GM21423 (cell line): ENCODE results near the gene VEZT.
A peak's percentile ranks its signal among the peaks of the same experiment; 100 is the strongest.
"Not testable (repeated sequence)": the region's sequence is repeated elsewhere in the genome, so short reads cannot be mapped to it uniquely, and the experiment has no call there.

Source experiments
- ATAC-seq: cut with Tn5 transposase; IDR thresholded peaks from one replicate; pipeline ENCODE4 v1.9.1; 2021; ENCODE audit warnings: mild to moderate bottlenecking, moderate library complexity; ENCODE audit not compliant: unreplicated experiment

The VEZT gene, protein sequence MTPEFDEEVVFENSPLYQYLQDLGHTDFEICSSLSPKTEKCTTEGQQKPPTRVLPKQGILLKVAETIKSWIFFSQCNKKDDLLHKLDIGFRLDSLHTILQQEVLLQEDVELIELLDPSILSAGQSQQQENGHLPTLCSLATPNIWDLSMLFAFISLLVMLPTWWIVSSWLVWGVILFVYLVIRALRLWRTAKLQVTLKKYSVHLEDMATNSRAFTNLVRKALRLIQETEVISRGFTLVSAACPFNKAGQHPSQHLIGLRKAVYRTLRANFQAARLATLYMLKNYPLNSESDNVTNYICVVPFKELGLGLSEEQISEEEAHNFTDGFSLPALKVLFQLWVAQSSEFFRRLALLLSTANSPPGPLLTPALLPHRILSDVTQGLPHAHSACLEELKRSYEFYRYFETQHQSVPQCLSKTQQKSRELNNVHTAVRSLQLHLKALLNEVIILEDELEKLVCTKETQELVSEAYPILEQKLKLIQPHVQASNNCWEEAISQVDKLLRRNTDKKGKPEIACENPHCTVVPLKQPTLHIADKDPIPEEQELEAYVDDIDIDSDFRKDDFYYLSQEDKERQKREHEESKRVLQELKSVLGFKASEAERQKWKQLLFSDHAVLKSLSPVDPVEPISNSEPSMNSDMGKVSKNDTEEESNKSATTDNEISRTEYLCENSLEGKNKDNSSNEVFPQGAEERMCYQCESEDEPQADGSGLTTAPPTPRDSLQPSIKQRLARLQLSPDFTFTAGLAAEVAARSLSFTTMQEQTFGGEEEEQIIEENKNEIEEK

DNA sequence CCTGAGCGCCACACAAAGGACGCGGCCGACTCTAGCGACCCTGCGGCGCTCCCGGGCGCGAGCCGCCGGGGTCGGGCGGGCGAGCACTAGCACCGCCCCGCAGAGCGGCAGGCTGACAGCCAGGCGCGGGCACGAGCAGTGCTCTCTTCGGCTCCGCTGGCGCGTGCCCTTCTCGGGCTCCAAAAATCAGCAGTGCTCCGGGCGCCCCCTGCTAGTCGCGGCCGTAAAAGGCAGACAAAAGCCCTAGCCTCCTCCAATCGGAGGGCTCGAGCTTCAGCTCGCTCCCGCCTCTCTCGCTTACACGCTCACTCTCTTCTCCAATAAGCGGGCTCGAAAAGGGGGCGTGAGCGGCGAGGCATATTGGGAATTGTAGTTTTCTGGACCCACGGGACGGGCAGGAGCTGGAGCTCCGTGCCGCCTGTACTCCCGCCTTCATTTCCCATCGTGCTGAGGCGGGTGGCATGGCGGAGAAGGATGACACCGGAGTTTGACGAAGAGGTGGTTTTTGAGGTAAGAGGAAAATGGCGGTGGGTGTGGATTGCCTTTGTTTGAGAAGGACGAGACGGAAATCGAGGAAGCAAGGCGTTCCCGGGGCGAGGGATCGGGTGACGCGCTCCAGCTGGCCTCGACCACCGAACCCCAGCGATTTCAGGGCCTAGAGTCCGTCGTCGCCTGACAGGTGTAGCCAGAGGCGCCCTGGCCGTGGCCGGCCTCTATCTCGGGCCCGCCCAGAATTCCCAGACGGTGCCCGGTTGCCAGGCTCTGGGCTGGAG, at the start of gene VEZT, which contains the start of gene FGD6:
VEZT (plus strand) TSS at position 431 of the 773 bp plus-strand sequence; CDS start at position 475, 44 bp downstream.
FGD6 (minus strand) TSS at position 91 of the 773 bp plus-strand sequence. CDS start 227 bp downstream, outside the sequence.
- peak; percentile 93 for ATAC-seq

DNA sequence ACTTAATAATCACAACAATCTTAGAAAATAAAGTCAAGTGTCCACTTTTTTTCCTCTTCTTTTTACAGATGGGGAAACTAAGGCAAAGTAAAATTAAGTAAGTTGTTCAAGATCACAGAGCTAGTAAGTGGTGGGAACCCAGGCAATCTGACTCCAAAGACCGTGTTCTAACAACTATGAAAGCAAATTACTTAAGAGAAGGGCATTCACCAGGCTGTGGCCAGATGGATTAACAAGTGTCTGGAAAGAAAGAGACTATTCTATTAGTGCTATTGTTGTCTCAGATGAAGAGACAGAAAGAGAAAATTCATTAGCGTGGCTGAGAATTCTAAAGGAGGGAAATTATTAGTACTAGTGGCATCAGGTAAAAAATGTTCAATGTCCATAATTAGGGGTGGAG, 48.9 kb upstream of the VEZT start:
- ATAC-seq, result no peak

DNA sequence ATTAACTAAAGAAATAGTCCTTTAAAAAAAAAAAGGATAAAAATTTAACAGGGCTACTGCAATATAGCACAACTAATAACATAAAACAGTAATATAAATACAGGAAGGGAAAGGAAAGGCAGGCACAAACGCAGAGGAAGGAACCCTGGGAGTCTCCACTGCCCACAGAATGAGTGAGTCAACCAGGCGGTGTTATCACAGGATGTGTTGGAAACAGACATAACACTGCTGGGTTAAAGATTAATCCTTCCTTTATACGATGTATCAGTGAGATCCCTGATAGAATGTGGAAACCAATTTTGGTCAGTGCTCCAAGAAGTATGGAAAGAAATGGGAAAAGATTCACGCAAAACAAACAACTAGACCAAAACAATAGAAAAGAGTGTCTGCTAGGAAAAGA, 48.2 kb upstream of the VEZT start:
- ATAC-seq, result no peak

DNA sequence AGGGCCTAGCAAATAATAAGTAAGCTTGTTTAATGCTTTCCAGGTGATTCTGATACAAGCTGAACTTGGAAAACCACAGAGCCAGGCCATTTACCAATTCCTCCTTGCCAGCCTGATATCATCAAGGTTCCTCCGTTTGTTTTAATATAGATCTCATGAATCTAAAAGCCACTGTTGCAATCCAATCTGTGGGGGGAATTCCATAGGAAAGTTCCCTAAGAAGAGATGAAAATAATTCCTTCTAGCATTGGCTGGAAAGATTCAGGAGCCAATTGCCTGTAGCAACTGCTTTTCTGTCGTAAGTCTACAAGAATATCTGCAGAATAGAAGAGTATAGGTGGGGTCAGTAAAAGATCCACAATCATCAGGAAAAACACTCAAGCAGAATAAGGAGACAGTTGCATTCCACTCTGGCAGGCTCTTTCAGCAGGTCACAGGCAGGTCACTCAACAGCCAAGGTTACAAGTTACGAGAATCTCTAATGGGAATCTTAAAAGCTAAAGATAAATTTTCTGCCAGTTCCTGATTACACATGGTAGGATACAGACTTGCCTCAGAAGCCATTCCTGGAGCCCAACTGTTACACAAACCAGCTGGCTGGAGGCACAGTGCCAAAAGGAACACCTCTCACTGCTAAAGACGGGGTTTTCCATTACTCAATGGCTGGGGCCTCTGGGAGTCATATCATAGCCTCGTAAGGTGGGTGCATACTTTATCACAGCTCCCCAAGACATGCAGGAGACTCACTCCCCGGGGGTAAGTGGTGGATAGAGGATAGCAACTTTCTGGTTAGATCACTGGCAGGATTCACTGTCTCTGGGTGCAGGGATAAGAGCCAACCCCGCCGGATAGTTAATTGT, 44.0 kb upstream of the VEZT start:
- ATAC-seq, result no peak

DNA sequence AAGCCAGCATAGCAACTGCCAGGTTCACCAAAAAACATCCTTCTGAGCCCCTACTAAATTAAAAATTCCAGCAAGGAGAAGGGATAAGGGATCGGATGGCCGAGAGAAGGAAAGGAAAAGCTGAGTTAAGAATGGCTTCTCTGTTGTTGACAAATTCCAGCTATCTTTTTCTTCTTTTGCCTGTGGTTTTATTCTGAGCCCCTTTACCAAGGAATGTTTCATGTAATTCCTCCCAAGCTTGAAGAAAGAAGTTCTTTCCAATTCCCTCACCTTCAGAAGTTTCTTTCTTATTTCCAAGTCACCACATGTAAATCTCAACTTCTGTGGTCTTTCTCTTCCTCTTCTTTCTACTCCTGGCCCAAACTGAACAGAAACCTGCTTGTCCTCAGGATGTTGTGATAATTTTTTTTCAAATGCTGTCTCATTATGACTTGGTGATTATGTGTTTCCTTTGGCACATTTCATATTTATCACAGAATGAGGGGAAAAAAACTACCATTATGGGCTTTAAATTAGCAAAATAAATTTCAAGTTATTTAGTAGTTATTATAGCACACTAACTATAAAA, 40.3 kb upstream of the VEZT start:
- ATAC-seq, result no peak

DNA sequence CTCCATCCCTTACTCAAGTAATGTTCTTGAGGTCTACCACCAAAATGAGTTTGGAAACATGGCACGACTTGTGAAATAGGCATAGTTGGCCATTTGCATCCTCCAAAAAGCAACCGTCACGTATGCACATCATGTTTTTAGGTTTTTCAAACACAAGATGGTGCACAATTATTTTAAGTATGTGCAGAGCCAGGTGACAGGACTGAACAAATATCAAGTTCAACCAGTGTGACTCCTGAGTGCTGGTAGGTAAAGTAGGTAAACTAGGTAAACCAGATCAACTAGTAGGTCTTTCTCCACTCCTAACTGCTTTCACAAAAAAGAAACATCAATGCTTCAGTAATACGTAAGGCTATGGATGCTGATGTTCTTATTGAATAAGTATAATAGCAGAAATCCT, 39.5 kb upstream of the VEZT start:
- no peak for ATAC-seq

DNA sequence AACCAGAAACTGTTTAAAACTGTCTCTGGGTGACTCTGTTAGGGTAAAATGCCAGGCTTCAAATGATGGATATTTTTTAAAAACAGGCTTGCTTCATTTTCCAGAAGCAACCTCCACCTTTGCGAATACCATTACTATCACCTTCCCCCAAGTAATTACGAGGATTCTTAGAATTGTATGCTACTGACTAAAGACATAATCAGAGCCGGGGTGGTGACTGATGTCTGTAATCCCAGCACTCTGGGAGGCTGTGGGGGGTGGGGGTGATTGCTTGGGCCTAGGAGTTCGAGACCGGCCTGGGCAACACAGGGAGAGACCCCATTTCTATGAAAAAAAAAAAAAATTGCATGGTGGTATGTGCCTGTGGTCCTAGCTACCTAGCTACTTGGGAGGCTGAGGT, 38.6 kb upstream of the VEZT start:
- no peak for ATAC-seq

DNA sequence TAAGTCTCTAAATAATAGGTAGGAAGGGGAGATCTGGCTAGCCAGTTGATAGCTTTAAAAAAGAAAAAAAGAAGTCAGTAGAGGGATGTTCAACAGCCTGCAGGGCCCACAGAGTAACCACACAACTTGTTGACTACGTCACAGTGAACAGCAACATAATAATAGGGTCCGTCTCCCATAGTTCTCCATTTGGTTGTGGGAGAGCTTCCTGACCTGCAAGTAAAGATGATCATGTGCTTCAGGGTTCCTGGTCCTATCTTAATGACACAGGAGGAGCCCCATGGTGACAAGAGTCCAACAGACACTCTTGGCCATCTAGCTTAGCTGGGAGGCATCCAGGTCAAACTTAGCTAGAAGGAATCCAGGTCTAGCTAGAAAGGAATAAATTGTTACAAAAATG, 36.5 kb upstream of the VEZT start:
- no peak for ATAC-seq

DNA sequence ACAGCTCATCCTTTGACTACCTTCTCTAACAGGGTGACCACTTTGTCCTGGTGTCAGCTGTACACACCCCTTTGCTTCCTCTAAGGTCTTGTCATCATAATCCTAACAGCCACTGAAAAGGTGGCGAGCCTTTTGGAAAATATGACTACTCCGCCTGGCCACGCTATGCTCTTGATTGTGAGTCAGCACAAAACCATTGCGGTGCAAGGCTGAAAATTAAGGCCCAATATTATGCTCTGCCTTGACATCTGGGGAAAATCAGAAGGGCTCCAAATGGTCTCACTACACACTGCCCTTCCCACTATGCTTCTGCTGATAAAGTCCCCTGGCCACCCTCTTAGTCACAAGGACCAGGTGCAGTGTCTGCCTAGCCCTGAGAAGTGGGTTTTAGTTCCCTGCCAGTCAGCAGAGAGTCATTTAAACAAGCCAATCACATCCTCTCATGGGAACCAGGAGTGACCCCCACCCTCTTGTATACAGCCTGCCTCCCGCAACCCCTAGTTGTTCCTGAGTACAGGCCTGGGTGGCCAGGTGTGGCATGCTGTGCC, 34.7 kb upstream of the VEZT start:
- ATAC-seq, result no peak

DNA sequence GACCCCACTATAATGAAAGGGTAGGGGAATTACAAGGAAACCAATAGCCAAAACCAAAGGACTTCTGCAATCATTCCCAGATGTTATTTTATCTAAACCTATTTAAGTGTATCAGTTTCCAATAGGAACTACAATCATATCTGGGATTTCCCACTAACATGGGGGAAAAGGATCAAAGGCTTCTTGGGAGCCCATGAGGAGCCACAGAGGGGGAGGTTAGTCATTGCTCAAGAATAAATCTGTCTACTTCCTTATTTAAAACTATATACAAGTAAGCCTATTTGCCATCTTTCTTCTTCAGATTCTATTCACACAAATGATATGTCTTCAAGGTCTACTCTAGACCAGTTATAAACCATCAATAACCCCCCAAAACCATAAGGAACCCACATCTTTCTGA, 33.5 kb upstream of the VEZT start:
- ATAC-seq, result no peak

DNA sequence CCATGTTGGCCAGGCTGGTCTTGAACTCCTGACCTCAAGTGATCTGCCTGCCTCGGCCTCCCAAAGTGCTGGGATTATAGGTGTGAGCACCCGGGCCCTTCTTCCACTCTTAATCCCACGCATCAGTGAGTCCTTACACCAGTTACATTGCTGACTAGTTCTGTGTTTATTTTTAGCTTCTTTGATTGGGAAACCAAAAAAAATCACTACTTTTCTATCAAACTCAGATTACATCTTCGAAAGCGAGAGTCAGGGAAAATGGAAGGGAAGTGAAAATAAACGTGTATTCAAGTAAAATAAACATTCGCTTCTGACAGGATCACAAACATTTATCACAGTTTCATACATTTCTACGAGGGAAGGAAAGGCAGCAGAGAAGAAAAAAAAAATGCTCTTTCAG, 32.5 kb upstream of the VEZT start:
- ATAC-seq, result no peak

DNA sequence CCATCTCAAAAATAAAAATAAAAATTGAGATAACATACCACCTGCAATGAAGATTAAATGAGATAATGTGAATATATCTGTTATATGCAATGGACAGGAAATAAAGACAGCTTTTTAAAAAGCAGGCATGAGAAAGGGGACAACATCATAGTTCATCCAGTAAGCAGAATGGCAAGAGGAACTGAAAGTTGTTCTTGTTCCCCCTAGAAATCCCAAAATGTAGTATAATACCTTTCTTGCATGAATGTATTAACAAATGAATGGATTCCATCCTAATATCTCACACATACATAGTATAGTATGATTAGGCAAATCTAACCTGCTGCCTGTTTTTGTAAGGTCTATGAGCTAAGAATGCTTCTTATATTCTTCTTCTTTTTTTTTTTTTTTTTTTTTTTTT, 31.8 kb upstream of the VEZT start:
- no peak for ATAC-seq

DNA sequence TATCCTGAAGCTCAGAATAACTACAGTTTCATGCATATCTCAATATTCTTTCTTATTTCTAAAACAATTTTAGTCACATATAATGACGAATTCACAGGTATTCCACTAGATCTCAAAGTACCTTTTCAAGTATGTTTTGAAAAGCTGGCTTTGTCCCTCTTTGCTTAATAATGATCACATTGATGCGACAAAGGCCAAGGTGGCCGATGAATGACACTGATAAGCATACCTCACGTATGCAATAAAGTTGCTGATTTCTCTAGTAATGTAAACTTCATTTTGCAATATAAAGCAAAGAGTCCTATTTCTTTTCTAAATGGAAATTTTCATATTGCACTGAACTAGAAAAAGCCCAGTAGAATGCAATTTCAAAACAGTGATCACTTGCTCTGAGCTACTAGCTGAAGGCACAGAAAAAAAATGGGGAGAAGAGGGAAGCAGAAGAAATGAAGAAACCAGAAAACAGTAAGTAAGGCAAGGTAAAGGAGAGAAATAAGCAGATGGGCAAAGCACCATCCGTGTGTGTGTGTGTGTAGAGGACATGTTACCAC, 29.7 kb upstream of the VEZT start:
- ATAC-seq, result no peak

DNA sequence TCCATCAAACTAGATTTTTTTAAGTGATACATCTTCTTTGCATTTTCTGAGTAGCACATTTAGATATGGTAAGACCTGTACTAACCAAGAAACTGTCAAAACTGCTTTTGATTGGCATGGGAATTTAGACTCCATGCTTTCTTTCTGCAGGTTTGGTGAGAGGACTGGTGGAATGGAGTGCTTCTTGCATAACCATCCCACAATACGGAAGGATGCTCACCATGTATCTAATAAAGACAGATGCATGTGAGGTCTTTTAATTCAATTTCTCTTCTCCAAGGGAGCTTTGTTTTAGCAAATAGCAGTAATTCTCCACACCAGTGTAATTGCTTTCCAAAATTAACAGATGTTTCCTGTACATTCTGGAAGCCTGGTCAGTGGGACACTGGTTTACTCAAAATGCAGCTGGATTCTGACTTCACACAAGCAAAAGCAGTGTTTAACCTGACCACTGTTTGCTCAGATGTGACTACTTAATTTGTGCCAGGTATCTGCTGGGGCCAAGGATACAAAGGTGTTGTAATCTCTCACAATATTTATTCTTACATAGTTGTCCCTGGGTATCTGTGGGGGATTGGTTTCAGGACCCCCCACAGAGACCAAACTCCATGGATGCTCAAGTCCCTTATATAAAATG, 26.4 kb upstream of the VEZT start:
- no peak for ATAC-seq

DNA sequence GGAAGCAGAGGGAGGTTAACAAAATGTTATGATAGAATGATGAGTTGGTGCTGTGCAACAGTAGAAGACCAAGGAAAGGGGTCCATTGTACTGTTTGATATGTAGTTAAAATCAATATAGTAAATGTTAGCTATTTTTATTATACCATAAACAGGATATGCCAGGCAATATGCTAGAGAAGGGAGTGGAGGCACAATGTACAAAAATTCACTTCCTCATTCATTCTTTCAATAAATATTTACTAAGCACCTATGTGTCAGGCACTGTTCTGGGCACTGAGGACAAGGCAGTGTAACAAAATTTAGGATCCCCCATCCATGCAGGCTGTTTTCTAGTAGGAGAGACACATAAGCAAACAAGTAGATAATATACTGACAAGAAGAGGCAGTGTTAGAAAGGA, 25.3 kb upstream of the VEZT start:
- no peak for ATAC-seq

DNA sequence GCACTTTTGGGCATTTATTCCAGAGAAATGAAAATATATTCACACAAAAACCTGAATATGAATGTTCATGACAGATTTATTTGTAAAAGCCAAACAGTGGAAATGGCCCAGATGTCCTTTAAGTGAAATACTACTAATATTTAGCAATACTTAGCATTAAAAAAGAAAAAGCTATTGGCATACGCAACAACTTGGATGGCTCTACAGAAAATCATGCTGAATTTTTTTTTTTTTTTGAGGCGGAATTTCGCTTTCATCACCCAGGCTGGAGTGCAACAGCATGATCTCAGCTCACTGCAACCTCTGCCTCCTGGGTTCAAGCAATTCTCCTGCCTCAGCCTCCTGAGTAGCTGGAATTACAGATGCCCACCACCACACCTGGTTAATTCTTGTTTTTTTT, 24.5 kb upstream of the VEZT start:
- ATAC-seq, result no peak

DNA sequence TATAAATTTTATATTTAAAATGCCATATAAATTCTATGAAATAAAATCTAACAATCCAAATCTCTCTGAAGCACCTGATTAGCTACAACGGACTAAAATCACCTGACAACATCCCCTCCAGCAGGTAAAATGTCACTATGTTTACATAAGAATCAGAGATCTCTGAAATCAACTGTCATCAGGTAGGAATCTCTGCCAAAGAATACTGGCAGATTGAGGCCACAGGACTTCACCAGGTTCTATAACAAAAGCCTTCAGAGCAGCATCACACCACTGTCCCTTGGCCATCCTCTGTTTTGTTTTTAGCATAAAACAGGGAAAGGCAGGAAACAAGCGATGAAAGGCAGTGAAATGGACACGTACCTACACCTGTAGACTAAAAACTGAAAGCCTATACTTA, 22.5 kb upstream of the VEZT start:
- ATAC-seq, result no peak

DNA sequence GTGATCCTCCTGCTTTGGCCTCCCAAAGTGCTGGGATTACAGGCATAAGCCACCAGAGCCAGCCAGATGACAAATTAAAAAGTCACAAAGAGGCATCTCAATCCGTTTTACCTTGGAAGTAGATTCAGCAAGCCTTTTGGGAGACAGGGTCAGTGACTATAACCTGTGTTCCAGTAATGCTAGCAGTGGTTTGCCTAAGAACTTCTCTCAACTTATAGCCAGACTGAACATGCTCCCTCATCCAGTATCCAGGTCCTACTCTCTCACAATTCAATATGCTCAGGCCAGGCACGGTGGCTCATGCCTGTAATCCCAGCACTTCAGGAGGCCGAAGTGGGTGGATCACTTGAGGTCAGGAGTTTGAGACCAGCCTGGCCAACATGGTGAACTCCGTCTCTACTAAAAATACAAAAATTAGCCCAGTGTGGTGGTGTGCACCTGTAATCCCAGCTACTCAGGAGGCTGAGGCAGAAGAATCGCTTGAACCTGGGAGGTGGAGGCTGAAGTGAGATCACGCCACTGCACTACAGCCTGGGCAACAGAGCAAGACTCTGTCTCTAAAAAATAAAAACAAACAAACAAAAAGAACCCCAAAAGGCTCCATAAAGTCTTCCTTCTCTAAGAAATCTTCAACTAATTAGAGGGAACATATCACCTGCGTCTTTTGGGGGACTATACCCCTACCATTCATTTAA, 20.6 kb upstream of the VEZT start:
- not testable (repeated sequence) for ATAC-seq
